Hepatocyte (in vitro differentiated cells): Measurements from ENCODE around the gene ICA1. TPM values are rescaled to one million over a fixed set of nuclear protein-coding genes. Genes with fewer than 3 reads are reported as not detected.

Source experiments
- DNase-seq: peaks from one replicate; pipeline ENCODE4 v3.0.0-alpha.2; 2016; ENCODE audit warnings: low spot score
- H2AFZ ChIP-seq: fragments of 200-600 bp; sonication (generic); 2 replicates; pipeline ENCODE4 v1.6.0; 2016; ENCODE audit warnings: antibody characterized with exemption, mild to moderate bottlenecking
- H3K27ac ChIP-seq: fragments of 200-600 bp; sonication (generic); 2 replicates; pipeline ENCODE4 v1.5.1; 2016; ENCODE audit warnings: mild to moderate bottlenecking
- H3K27me3 ChIP-seq: fragments of 200-600 bp; sonication (generic); 2 replicates; pipeline ENCODE4 v1.6.1; 2016
- H3K36me3 ChIP-seq: fragments of 200-600 bp; sonication (generic); replicated peaks from 2 replicates; pipeline ENCODE4 v1.5.1; 2016; ENCODE audit warnings: low read depth; ENCODE audit not compliant: insufficient read depth
- H3K4me1 ChIP-seq: fragments of 200-600 bp; sonication (generic); 2 replicates; pipeline ENCODE4 v1.5.1; 2016; ENCODE audit warnings: mild to moderate bottlenecking, moderate library complexity; ENCODE audit not compliant: insufficient read depth
- H3K4me2 ChIP-seq: fragments of 200-600 bp; sonication (generic); 2 replicates; pipeline ENCODE4 v1.6.0; 2016
- H3K4me3 ChIP-seq: fragments of 200-600 bp; sonication (generic); 2 replicates; pipeline ENCODE4 v1.5.1; 2016; ENCODE audit warnings: mild to moderate bottlenecking
- H3K79me2 ChIP-seq: fragments of 200-600 bp; sonication (generic); 2 replicates; pipeline ENCODE4 v1.6.0; 2017; ENCODE audit warnings: mild to moderate bottlenecking
- H3K9me2 ChIP-seq: fragments of 200-600 bp; sonication (generic); replicated peaks from 2 replicates; pipeline ENCODE4 v1.6.0; 2017; ENCODE audit warnings: mild to moderate bottlenecking; ENCODE audit not compliant: insufficient read depth
- H3K9me3 ChIP-seq: fragments of 200-600 bp; sonication (generic); 2 replicates; pipeline ENCODE4 v1.5.1; 2016; ENCODE audit warnings: low read depth, mild to moderate bottlenecking
- H4K20me1 ChIP-seq: fragments of 200-600 bp; sonication (generic); 2 replicates; pipeline ENCODE4 v1.6.0; 2016; ENCODE audit warnings: mild to moderate bottlenecking; ENCODE audit not compliant: insufficient read depth, poor library complexity, severe bottlenecking
- EZH2 ChIP-seq: fragments of 200-600 bp; sonication (generic); IDR thresholded peaks from 2 replicates; pipeline ENCODE4 v1.6.1; 2016; ENCODE audit warnings: antibody characterized with exemption, mild to moderate bottlenecking, borderline replicate concordance
- EZH2phosphoT487 ChIP-seq: fragments of 200-600 bp; sonication (generic); IDR thresholded peaks from one replicate; pipeline ENCODE4 v1.6.1; 2018; ENCODE audit warnings: antibody characterized with exemption, mild to moderate bottlenecking, low read depth, moderate library complexity; ENCODE audit not compliant: unreplicated experiment, severe bottlenecking
- WGBS: methylation state at CpG from one replicate; pipeline ENCODE4 v1.1.6; 2016; ENCODE audit warnings: low lambda C conversion rate; ENCODE audit errors: missing lambda C conversion rate; 5-methylcytosine and 5-hydroxymethylcytosine counted together
- polyA plus RNA-seq: library from polyadenylated mRNA; unstranded; fragments of >200 nt; fragmentation: Nextera tagmentation; extraction: Ambion mirVana; gene quantifications from 2 replicates; pipeline ENCODE4 v1.2.1, GENCODE V29; 2016
- total RNA-seq: library from RNA; depleted of rRNA; stranded (reverse); fragments of >200 nt; gene quantifications from 2 replicates; pipeline ENCODE4 v1.2.3, GENCODE V29; 2014
- TF ChIP-seq, protein P1 (sequence below): fragments of 200-600 bp; sonication (generic); IDR thresholded peaks from 2 replicates; pipeline ENCODE4 v1.5.1; 2016; ENCODE audit warnings: antibody characterized with exemption, mild to moderate bottlenecking; ENCODE audit not compliant: poor library complexity

ICA1 gene
- total and polyA plus RNA-seq, 2 experiments from 2014 or later = 32.9 to 40.1 TPM

DNA sequence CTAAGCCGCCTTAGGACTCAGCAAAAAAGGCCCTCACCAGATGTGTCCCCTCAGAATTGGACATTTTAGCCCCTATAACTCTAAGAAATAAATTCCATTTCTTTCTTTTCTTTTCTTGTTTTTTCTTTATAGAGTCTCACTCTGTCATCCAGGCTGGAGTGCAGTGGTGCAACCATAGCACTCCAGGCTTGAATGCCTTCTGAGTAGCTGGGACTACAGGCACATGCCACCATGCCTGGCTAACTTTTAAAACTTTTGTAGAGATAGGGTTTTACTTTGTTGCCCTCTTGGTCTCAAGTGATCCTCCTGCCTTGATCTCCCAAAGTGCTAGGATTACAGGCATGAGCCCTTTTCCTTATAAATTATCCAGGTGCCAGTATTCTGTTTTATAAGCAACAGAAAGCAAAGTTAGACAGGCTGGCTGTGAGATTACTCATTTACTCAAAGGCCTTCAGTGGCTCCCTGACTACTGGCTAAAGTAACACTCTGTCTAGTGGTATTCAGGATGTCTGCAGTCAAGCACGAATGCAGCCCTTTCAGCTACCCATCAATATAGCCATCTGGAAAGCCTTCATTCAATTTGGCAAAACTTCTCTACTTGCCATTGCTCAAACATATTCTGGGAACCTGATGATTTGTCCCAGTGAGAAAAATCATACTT, 128.6 kb downstream of the ICA1 start:
- Histone ChIP-seq H2AFZ (no peak overlapping the region), H3K27me3 (no peaks in the 10 kb centered on the region), H3K4me3 (no peak overlapping the region), H4K20me1 (no peaks in the 10 kb centered on the region), H3K36me3 (no peaks in the 10 kb centered on the region), H3K27ac (no peak overlapping the region), H3K79me2 (no peaks in the 10 kb centered on the region), H3K4me2 (no peak overlapping the region), H3K9me3 (no peaks in the 10 kb centered on the region), H3K4me1 (no peaks in the 10 kb centered on the region), H3K9me2 (no peaks in the 10 kb centered on the region)
- DNase-seq = no peak
- 91% methylated on average over 2 of the region's 2 CpGs for WGBS
- TF ChIP-seq, protein P1, sequence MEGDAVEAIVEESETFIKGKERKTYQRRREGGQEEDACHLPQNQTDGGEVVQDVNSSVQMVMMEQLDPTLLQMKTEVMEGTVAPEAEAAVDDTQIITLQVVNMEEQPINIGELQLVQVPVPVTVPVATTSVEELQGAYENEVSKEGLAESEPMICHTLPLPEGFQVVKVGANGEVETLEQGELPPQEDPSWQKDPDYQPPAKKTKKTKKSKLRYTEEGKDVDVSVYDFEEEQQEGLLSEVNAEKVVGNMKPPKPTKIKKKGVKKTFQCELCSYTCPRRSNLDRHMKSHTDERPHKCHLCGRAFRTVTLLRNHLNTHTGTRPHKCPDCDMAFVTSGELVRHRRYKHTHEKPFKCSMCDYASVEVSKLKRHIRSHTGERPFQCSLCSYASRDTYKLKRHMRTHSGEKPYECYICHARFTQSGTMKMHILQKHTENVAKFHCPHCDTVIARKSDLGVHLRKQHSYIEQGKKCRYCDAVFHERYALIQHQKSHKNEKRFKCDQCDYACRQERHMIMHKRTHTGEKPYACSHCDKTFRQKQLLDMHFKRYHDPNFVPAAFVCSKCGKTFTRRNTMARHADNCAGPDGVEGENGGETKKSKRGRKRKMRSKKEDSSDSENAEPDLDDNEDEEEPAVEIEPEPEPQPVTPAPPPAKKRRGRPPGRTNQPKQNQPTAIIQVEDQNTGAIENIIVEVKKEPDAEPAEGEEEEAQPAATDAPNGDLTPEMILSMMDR = no peak
- TF ChIP-seq EZH2phosphoT487 (no peak), EZH2 (no peak)

DNA sequence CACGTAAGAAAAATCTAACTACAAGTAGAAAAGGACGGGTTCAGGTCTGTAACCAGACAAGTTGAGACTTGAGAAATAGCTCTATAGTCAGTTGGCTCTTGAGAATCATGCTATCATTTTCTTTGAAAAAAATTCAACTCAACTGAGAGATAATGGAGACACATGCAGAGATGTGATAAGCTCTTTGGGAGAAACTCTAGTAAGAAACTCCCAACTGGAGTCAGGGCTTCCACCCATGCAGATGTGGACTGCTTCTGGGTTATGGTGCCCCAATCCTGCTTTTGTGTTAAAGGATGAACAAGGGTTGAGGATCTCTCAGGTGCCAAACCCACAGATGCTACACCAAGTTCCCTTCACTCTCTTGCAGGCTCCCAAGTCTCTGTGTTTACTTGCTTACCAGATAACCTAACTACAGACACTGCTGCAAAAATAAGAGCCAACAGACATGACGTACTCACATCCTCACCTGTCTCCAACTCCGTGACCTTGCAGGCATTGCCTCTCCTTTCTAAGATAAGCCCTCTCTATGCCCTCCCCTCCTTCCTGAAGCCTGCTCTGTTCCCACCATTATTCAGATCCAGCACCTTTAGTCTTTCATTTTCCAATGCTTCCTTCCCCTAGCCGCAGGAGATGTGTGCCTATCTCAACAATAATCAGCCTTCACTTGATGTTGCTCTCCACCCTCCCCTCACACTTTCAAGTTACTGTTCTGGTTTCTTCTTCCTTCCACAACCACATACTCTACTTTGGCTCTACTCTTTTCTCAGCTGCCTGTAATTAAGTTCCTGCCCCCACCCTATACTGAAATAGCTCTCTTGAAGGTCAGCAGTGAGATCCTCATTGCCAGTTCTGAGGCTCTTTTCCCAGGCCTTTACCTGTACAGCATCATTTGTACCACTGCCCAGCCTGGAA, 130.0 kb downstream of the ICA1 start:
- Histone ChIP-seq H3K36me3 (no peaks in the 10 kb centered on the region), H3K4me3 (no peak overlapping the region), H3K9me3 (no peaks in the 10 kb centered on the region), H3K4me1 (no peaks in the 10 kb centered on the region), H3K4me2 (no peak overlapping the region), H3K9me2 (no peaks in the 10 kb centered on the region), H2AFZ (no peak overlapping the region), H4K20me1 (no peaks in the 10 kb centered on the region), H3K27ac (no peak overlapping the region), H3K79me2 (no peaks in the 10 kb centered on the region), H3K27me3 (no peaks in the 10 kb centered on the region)
- TF ChIP-seq EZH2 = no peak
- TF ChIP-seq EZH2phosphoT487 = no peak
- TF ChIP-seq, protein P1 = no peak
- no peak for DNase-seq
- 79% methylated on average over 5 of the region's 5 CpGs for WGBS

DNA sequence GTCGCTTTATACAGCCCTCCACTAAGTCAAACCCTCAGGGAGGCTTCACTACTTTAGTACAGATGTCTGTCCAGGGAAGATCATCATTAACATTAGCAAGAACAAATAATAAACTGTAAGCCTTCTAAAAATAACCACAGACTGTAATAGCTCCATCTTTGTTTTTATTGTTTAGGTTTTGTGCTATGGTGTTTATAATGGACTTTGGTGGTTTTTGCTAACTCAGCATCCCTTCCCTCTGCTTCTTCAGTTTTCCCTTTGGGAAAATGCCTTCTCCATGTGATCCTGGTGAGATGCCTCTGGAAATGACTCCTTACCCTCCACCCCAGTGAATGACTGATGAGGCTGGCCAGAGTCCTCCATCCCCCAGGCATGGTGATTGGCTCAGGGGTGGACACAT, 131.3 kb downstream of the ICA1 start:
- no peaks in the 10 kb centered on the region for H3K4me1 ChIP-seq
- no peaks in the 10 kb centered on the region for H3K27me3 ChIP-seq
- H3K79me2 ChIP-seq = no peaks in the 10 kb centered on the region
- no peak overlapping the region for H3K4me2 ChIP-seq
- 92% methylated on average over 1 of the region's 1 CpG for WGBS
- no peak overlapping the region for H3K27ac ChIP-seq
- no peaks in the 10 kb centered on the region for H3K9me2 ChIP-seq
- H3K36me3 ChIP-seq = no peaks in the 10 kb centered on the region
- TF ChIP-seq, protein P1 = no peak
- no peak for TF ChIP-seq EZH2
- TF ChIP-seq EZH2phosphoT487 = no peak
- no peak overlapping the region for H3K4me3 ChIP-seq
- no peaks in the 10 kb centered on the region for H3K9me3 ChIP-seq
- no peak overlapping the region for H2AFZ ChIP-seq
- no peak for DNase-seq
- H4K20me1 ChIP-seq = no peaks in the 10 kb centered on the region
